HepG2 (cell line): ENCODE results near the gene TP53.
A peak's percentile ranks its signal among the peaks of the same experiment; 100 is the strongest.

Experiments
- CREB1 ChIP-seq, 2 experiments: fragments of 450-650 bp in 1 of 2; IDR thresholded peaks; 2 replicates each; pipeline ENCODE4 v1.6.1; 2016 to 2017; ENCODE audit warnings: control low read depth in 1 of 2, mild to moderate bottlenecking in 1 of 2, missing compliant biosample characterization in 1 of 2, missing genetic modification characterization in 1 of 2
- CTCF ChIP-seq: sonication (generic); formaldehyde crosslinking; IDR thresholded peaks from 2 replicates; pipeline ENCODE4 v1.5.0; 2020; ENCODE audit warnings: mild to moderate bottlenecking, missing genetic modification reagents, moderate library complexity
- MAZ ChIP-seq, 2 experiments: sonication (generic) in 1 of 2; formaldehyde crosslinking in 1 of 2; IDR thresholded peaks; 2 replicates each; pipeline versions ENCODE4 v1.5.0 to v1.6.1; 2012 to 2020; ENCODE audit warnings: low read depth in 2 of 2, mild to moderate bottlenecking in 2 of 2, borderline replicate concordance in 1 of 2, improper control_type of control experiment in 1 of 2, low read length in 1 of 2, missing genetic modification reagents in 1 of 2, moderate library complexity in 1 of 2
- MEIS1 ChIP-seq: sonication (generic); formaldehyde crosslinking; IDR thresholded peaks from 2 replicates; pipeline ENCODE4 v1.9.0; 2021; ENCODE audit warnings: mild to moderate bottlenecking, missing genetic modification reagents, moderate library complexity, borderline replicate concordance
- NFE2L2 ChIP-seq: fragments of 150-350 bp; IDR thresholded peaks from 2 replicates; pipeline ENCODE4 v1.6.1; 2014; ENCODE audit warnings: low read length
- POLR2AphosphoS5 ChIP-seq: IDR thresholded peaks from 2 replicates; pipeline ENCODE4 v1.6.1; 2012; ENCODE audit warnings: low read depth, low read length
- SRSF9 ChIP-seq: fragments of 200-400 bp; formaldehyde crosslinking; IDR thresholded peaks from 2 replicates; pipeline ENCODE4 v1.6.1; 2018; ENCODE audit warnings: borderline replicate concordance, mild to moderate bottlenecking, low read depth, low read length; ENCODE audit not compliant: insufficient read depth, poor library complexity, severe bottlenecking
- ZNF143 ChIP-seq: sonication (generic); formaldehyde crosslinking; IDR thresholded peaks from 2 replicates; pipeline ENCODE4 v1.4.0; 2020; ENCODE audit warnings: missing genetic modification reagents
- ZNF362 ChIP-seq: sonication (generic); formaldehyde crosslinking; IDR thresholded peaks from 2 replicates; pipeline ENCODE4 v1.4.0; 2020; ENCODE audit warnings: missing genetic modification reagents, mild to moderate bottlenecking, borderline replicate concordance
- ZNF589 ChIP-seq: sonication (generic); formaldehyde crosslinking; conservative IDR thresholded peaks from 2 replicates; pipeline ENCODE4 v1.8.0; 2022; ENCODE audit warnings: mild to moderate bottlenecking, moderate library complexity, missing genetic modification reagents

- TF ChIP-seq CTCF (0 out of 2 replicates have a peak, but pooled peaks have one; percentile 12), SRSF9 (no peak), NFE2L2 (no peak), ZNF589 (CRISPR knock-in tag) (no peak), MAZ (IDR thresholded peaks at IDR 0.05; ENCODE audit: borderline replicate concordance, low read depth, low read length) (peak; percentile 67), MAZ (CRISPR knock-in tag; IDR thresholded peaks at IDR 0.05; ENCODE audit: low read depth) (peak; percentile 71; the same call in 1 of the 2 replicates), CREB1 (IDR thresholded peaks at IDR 0.05) (peak; percentile 46), CREB1 (CRISPR knock-in tag; IDR thresholded peaks at IDR 0.05) (peak; percentile 56; the same call in 1 of the 2 replicates), POLR2AphosphoS5 (peak; percentile 89), ZNF143 (CRISPR knock-in tag) (peak; percentile 33; the same call in 1 of the 2 replicates), MEIS1 (CRISPR knock-in tag) (no peak), ZNF362 (CRISPR knock-in tag) (no peak)
Observed at GRCh38 chr17:7627250-7628121, 59.8 kb downstream of the TP53 start, which contains the start of gene SAT2.
